BJ (cell line): ENCODE results near the gene ZNF865. TPM values are rescaled to one million over a fixed set of nuclear protein-coding genes. Genes with fewer than 3 reads are reported as not detected.

ENCODE experiments used
- CTCF ChIA-PET: fragments of 350-600 bp; formaldehyde crosslinking; extraction: SDS; loops from one replicate; lab custom pipeline; 2021; ENCODE audit warnings: antibody characterized with exemption, inconsistent platforms; lab: Yijun Ruan, JAX
- POLR2A ChIA-PET: fragments of 300-600 bp; sonication (Branson Sonifier 250); formaldehyde crosslinking; extraction: SDS; loops from one replicate; lab custom pipeline; 2021; ENCODE audit warnings: antibody characterized with exemption; lab: Charles Lee
- DNase-seq: peaks from one replicate; pipeline ENCODE4 v3.0.0-alpha.2; 2011; ENCODE audit warnings: low read depth
- H3K27me3 ChIP-seq: 2 replicates; pipeline ENCODE4 v1.6.0; 2011; ENCODE audit warnings: low read length; ENCODE audit not compliant: control insufficient read depth, insufficient read depth
- H3K36me3 ChIP-seq: 2 replicates; pipeline ENCODE4 v1.5.1; 2011; ENCODE audit warnings: low read length; ENCODE audit not compliant: control insufficient read depth, insufficient read depth
- H3K4me3 ChIP-seq: 2 replicates; pipeline ENCODE4 v1.5.1; 2011; ENCODE audit warnings: low read depth, mild to moderate bottlenecking, control low read depth, low read length
- polyA plus RNA-seq: library from polyadenylated mRNA; depleted of rRNA; stranded (reverse); fragments of >200 nt; gene quantifications from 2 replicates; pipeline ENCODE4 v1.2.3, GENCODE V29; 2011
- TF ChIP-seq, protein P1 (sequence below): IDR thresholded peaks from 2 replicates; pipeline ENCODE4 v1.5.1; 2011; ENCODE audit warnings: low read depth, mild to moderate bottlenecking, control low read depth, inconsistent platforms, low read length, moderate library complexity; ENCODE audit not compliant: insufficient read depth

Gene ZNF865
- polyA plus RNA-seq, 1 experiment: 1.4 TPM

DNA sequence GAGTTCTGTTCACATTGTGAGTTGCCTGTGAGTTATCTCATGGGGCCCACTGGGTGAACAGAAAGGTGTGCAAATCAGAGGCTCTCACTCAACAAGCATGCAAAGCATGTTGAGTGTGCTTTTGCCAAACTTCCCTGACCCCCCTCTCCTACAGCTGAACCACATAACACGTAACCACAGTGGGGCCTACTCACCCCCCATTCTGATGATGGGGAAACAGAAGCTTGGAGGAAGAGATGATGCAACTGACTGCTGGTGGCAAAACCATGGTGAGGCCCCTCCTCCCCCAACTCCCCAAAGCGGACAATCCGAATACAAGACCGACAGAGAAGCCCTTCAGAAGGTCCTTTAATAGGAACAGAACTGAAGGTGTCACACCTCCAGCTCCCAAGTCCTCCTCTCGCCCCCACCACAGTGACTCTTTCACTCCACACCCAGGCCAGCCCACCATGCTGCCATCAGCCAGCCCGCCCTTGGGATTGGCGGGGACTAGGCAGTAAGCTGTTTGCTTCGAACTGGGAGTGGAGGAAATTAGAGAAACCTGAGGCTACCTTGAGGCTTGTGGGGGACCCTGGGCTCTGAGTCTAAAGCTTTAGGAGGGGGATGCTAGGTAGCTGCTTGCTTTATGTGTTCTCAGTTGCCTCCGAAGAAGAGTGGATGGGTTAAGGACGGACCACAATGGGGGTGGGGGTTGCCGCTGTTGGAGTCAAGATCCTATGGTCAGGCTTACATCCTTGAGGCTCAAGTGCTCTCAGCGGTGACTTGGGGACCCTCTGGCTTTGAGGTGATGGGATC lies 15.2 kb downstream of the ZNF865 start:
- TF ChIP-seq, protein P1, sequence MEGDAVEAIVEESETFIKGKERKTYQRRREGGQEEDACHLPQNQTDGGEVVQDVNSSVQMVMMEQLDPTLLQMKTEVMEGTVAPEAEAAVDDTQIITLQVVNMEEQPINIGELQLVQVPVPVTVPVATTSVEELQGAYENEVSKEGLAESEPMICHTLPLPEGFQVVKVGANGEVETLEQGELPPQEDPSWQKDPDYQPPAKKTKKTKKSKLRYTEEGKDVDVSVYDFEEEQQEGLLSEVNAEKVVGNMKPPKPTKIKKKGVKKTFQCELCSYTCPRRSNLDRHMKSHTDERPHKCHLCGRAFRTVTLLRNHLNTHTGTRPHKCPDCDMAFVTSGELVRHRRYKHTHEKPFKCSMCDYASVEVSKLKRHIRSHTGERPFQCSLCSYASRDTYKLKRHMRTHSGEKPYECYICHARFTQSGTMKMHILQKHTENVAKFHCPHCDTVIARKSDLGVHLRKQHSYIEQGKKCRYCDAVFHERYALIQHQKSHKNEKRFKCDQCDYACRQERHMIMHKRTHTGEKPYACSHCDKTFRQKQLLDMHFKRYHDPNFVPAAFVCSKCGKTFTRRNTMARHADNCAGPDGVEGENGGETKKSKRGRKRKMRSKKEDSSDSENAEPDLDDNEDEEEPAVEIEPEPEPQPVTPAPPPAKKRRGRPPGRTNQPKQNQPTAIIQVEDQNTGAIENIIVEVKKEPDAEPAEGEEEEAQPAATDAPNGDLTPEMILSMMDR: no peak
- Histone ChIP-seq H3K36me3 (peaks cover 21% of the 10 kb centered on the region), H3K4me3 (no peak overlapping the region), H3K27me3 (no peaks in the 10 kb centered on the region)
- ChIA-PET CTCF (interaction anchor here (1.2 to 5.0 kb wide), 5 partner anchors 11 to 153 kb away, joined by 3 to 40 read pairs (median 5); partner anchors contain the start of gene ZNF865), POLR2A (no interaction called here)
- no peak for DNase-seq

DNA sequence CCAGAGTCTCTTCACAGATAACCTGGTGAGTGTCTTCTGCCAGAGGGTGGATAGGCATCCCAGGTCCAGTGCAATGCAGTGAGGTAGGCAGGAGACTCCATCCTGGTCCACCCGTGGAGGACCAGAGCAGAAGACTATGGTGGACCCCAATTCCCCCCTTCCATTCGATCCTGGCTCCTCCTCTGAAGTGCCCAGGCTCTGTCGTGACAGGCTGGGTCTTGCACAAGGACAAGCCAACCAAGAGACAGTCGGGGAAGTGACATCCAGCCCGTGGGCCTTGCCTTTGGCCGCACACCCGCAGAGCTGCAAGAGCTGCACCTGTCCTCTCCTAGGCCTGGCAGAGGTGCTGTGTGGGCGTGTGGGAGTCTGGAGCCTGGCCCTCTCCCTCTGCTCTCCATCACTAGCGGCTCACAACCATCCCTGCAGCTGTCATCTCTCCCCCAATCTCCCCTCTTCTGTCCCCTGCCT lies 15.8 kb downstream of the ZNF865 start:
- no peaks in the 10 kb centered on the region for H3K27me3 ChIP-seq
- TF ChIP-seq, protein P1: no peak
- POLR2A ChIA-PET: no interaction called here
- peaks cover 19% of the 10 kb centered on the region for H3K36me3 ChIP-seq
- CTCF ChIA-PET: interaction anchor here (1.9 to 5.0 kb wide), 2 partner anchors 11 to 15 kb away, joined by 7 to 40 read pairs; partner anchors contain the start of gene ZNF865
- no peak for DNase-seq
- H3K4me3 ChIP-seq: no peak overlapping the region

DNA sequence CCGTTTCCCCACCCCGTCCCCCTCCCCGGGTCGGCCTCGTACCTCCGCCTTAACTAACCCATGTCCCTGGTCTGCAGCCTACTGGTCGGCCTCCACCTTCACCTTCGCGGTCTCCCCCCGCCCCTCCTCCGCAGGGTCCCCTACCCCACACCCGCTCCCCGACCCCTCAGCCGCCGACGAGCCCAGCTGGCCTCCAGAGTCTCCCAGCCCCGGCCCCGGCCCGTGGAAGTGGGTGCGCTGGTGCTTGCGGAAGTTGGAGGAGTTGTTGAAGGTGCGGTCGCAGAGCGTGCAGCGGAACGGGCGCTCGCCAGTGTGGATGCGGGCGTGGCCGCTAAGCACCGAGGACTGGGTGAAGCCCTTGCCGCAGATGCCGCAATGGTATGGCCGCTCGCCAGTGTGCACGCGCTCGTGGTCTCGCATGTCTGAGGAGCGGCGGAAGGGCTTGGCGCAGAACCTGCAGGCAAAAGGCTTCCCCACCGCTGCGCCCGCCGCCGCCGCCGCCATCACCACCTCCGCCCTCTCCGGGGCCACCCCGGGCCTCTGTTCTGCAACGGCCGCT lies 16.3 kb downstream of the ZNF865 start:
- no peak for DNase-seq
- peaks cover 14% of the 10 kb centered on the region for H3K36me3 ChIP-seq
- POLR2A ChIA-PET: no interaction called here
- H3K4me3 ChIP-seq: no peak overlapping the region
- no peaks in the 10 kb centered on the region for H3K27me3 ChIP-seq
- CTCF ChIA-PET: interaction anchor here (1.9 kb wide), 1 partner anchor 10 kb away, joined by 7 read pairs; no protein-coding TSS in a partner anchor
- TF ChIP-seq, protein P1: no peak

DNA sequence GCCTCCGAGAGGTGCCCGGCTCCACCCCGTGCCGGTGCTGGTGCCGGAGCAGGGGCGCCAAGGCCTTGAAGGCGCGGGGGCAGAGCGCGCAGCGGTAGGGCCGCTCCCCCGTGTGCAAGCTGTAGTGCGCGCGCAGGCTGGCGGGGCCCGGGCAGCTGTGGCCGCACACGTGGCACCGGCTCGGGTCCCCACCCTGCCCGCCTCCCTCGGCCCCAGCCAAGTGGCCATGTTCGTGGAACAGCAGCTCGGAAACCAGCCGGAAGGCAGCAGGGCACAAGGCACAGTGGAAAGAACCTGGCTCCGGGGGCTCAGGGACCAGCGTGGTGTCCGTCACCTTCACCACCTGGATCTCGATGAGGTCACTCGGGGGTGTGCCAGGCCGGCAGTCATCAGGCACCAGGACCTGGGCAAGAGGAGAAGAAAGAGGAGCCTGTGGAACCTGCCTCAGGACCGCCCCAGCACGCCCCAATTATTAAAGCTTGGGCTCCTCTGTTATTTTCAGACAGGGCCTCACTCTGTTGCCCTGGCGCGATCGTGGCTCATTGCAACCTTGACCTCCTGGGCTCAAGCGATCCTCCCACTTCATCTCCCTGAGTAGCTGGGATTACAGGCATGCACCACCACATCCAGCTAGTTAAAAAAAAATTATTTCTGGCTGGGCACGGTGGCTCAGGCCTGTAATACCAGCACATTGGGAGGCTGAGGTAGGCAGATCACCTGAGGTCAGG lies 17.0 kb downstream of the ZNF865 start:
- H3K36me3 ChIP-seq: peaks cover 9% of the 10 kb centered on the region

More for the DNA sequence above, 17.0 kb downstream of the ZNF865 start:
- ChIA-PET CTCF (interaction anchor here (1.6 to 5.7 kb wide), 2 partner anchors 10 to 16 kb away, joined by 9 to 30 read pairs; partner anchors contain the start of gene ZNF865), POLR2A (no interaction called here)
- no peaks in the 10 kb centered on the region for H3K27me3 ChIP-seq
- TF ChIP-seq, protein P1: no peak
- no peak for DNase-seq
- H3K4me3 ChIP-seq: no peak overlapping the region
